HG03469 (cell line): ENCODE data around the gene C1orf167.

Experiments used
- ATAC-seq: cut with Tn5 transposase; IDR thresholded peaks from one replicate; pipeline ENCODE4 v1.9.1; 2021; ENCODE audit warnings: mild to moderate bottlenecking, moderate library complexity, moderate number of reproducible peaks; ENCODE audit not compliant: unreplicated experiment

The C1orf167 gene

DNA sequence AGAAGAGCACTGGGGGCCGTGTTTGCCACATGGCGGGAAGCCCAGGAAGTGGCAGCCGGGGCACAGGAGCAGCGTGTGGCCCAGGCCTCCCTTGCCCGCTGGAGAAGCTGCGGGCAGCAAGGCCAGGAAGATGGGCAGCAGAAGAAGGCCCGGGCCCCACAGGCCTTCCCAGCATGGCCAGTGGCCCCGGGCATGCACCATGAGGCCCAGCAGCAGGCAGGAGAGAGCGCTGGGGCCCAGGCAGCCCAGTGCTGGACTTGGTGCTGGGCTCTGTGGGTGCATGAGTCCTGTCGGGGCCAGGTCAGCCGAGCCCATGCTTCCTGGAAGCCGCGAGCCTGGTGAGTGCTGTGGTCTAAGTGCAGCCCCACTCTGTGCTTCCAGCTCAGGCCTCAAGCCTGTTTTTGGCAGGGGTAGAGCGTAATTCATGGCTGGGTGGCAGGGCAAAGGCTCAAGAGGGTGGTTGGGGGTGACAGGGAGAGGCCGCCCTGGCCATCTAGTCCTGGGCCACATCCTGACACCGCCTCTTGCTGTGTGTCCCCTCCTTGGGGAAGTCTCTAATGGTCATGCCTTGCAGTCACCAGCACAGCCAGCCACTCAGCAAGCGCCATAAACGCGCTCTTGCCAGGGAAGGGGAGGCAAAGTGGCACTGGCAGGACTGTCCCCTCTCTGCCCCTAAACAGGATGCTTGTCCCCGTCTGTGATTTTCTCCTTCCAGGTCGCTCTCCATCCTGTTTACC, 22.4 kb downstream of the C1orf167 start:
- no peak for ATAC-seq

DNA sequence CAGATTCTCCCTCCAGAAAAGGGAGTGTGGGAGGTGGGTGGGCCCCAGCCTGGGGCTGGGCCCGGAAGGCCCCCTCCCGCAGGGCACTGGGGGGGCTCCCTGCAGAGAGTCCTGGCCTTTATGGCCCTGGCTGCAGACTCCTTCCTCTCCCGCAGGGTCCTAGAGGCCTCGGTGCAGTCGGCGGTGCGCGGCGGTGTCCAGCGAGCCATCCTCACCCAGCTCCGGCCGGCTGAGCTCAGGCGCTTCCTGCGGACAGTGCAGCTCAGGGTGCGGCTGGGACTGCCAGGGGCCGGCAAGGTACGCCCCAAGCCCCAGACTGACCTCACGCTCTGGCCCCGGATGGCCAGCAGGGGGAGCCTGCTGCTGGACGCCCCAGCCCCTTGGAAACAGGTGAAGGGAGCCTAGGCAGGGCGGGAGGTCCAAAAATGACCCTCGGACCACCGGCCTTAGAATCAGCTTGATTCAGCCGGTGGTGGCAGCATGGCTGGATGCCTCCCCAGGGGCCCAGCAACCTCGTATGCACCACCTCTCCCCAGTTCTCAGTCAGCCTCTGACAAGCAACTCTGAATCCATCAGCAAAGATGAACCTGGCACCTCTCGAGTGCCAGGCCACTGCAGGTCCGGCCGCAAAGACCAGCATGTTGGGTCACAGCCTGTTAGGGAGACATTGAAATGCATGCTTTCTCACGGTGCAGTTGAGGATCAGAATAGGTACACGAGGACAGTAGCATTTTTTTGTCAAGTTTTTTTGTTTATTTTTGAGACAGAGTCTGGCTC, 23.2 kb downstream of the C1orf167 start:
- ATAC-seq, result no peak

DNA sequence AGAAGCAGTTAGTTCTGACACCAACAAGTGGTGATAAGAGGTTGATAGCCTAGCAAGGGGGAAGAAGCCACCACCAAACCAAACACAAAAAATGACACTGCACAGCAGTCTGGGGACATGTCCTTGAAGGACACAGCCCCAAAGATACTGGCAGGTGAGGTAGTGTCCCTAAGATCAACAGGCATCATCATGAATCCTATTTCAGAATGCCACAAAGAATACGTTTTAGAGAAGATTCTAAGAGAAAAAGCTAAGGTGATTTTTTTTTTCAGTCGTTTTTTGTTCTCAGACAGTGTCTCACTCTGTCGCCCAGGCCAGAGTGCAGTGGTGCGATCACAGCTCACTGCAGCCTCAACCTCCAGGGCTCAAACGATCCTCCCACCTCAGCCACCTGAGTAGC, 24.2 kb downstream of the C1orf167 start:
- ATAC-seq, result no peak

DNA sequence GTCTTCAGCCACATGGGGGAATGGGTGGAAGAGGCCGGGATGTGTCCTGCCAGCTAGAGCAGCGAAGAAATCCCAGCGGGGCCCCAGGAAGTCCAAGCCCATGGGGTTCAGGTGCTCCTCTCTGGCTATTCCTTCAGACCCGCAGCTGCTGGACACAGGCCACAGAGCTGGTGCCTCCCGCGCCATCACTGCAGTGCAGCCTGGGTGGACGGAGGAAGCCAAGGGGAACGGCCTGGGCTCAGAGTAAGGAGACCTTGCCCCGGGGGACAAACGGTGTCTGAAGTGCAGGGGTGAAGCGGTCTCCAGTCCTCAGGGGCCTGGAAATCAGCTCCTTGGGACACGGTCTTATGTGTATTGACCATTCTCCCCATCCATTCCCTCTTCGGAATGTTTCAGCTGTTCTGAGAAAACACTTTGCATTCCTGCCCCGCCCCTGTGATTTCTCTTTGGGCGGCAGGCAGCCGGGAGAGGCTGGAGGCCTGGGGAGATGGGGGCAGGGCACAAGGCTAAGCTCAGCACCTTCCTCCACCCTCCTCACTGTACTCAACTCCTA, 25.3 kb downstream of the C1orf167 start:
- no peak for ATAC-seq

DNA sequence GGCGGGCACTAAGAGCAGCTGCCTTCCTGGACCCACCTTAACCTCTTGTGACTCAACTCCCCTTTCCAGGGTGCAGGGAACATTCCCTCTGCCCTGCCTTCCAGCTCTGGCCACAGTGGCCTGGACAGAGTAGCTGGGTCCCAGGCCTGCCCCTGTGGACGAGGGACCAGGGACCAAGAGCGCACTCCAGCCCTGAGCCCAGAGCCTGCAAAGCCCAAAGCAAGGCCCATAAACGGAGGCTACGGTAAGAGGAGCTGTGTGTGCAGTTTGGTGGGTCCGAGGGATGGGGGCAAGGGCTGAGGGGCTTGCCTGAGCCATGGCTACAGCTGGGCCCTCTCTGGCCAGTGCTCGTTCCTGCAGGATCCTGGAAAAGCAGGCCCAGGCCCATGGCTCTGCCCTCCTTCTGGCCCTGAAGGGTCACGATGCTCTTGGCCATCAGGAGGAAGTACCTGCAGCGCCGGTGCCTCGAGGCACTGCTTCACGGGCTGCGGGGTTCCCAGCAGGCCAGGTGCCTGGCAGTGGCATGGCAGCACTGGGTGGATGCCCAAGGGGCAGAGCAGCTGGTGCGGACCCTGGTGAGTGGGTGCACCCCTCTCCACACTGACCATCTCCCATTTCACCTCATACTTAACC, 25.9 kb downstream of the C1orf167 start:
- ATAC-seq, result no peak

DNA sequence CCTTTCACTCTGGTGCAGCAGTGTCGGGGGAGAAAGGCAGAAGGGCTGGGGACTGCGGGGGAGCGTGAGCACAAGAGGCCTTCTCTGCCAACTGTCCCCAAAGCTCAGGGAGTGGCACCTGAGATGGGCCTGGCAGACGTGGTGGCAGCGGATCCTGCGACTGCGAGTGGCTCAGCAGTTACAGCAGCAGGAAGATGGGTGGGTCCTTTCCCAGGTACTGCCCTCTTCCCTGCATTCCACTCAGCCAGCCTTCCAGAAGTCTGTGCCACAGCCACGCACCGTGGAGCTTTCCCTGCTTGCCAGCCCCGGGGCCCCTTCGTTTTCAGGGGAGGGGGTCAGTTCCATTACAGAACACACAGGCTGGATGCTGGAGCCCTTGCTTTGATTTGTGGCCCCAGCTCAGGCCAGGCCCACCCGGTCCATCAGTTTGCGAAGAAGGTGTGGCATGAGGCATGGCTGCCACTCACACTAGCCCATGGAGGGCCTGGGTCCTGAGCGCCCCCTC, 26.6 kb downstream of the C1orf167 start:
- no peak for ATAC-seq

DNA sequence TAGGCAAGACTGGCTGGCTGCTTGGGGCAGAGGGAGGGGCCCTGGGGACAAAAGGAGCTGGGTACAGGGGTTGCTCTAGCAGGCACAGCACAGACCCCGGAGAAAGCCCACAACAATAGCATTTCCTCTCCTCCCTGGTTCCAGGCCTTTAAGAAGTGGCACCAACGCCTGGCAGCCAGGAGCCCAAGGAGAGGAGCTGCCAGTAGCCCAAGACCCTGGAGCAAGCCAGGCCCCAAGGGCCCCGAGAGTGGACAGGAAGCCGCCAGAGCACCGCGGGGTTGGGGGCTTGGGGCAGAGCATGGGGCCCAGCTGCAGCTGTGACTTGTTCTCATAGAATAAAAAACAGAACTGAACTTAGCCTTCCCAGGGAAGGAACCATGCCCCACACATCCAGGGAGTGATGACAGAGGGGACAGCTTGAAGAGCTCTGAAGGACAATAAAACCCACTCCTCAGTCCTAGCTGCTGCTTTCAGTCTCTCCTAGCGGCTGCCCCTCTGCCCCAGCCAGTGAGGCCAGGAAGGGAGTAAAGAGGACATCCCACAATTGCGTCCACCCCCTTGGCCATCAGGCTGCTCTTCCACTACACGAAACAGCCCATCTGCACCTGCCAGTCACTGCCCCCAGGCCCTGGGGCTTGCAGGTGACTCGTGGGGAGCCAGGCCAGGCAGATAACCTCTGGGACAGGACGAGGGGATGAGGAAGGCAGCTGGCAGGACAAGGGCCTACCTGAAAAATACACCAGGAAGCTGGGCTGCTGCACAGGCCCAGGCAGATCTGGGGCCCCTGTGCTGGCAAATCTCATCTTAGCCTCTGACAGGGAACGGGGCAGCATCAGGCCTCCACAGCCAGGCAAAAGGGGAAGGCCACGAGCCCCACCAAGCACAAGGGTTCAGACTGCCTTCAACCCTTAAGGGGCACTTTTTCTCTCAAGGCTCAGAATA, 27.4 kb downstream of the C1orf167 start:
- ATAC-seq, result no peak

DNA sequence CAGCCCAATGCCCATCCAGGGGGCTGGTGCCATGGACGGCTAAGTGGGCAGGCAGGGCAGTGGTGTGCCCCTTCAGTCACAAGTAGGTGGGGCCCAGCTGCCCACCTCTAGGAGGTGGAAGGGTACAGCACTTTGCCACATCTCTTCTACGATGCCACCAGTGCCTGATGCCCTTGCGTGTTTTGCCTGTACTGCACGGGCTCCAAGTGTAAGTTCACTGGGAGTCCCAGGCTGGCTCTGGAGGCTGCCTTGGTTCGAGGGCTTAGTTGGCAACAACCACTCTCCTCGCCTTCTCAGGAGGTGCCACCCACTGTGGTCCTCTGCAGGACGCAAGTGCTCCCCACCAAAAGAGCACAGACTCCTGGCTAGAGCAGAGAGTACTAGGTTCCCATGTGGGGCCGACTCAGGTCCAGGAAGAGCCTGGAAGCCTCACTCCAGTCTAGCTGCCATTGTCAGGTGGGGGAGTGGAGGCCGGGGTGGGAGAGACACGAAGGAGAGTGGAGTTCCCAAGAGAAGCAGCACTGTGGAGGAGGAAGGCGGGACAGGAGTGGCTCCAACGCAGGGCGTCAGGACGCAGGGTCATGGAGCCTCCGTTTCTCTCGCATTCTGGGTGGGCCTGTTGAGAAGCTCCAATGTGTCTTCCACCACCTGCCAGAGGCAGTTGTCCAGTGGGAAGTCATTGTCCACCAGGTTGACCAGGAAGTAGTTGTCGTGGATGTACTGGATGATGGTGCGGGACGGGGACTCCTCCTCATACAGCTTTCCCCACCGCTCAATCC, 28.3 kb downstream of the C1orf167 start:
- no peak for ATAC-seq

DNA sequence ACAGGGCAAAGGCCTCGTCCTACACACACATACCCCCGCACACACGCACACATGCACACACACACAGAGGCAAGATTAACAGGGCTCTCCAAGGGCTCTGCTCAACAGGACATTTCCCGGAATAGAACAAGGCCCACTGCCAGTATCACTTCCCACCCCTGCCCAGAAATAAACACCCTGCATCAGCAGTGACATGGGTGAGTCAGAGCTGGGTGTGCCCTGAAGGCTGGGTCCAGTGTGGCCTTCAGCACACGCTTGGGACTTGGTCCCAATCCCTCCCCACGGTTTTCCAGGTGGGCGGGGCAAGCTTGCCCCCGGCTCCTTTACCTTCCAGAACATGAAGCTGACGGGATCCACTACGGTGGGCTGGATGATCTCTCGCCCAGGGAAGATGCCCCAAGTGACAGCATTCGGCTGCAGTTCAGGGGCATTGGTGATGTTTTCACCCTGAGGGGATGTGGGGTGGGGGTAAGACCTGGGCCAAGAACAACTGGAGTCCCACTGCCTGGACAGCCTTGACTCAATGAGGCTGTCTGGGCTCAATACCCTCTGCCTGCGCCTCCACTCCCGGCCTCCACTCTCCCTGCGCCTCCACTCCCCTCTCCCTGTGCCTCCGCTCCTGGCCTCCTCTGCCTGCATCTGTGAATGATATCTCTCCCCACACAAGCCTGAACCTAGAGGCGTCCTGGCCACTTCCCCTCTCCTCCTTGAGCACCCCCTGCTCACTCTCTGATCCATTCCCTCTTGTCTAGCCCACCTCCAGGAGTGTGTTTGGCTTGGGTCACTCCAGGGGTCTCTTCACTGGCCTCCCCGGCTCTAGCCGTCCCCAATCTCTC, 29.1 kb downstream of the C1orf167 start:
- ATAC-seq, result no peak

DNA sequence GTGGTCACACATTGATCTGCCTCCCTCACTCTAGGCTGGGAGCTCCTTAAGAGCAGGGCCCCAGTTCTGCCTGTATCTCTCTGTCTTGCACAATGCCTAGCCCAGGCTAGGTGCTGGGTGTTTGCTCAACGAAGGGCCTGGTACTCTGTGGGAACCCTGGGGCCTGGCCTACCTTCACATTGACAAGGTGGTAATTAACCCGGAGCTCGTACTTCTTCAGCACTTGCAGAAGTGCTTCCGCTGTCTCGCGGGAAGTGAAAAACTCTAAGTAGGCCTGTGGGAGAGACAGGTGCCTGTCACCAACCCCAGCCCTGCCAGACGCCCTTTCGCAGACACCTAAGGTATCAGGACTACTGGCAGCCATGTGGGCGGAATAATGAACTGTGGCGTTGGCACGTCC, 30.1 kb downstream of the C1orf167 start:
- ATAC-seq, result no peak

DNA sequence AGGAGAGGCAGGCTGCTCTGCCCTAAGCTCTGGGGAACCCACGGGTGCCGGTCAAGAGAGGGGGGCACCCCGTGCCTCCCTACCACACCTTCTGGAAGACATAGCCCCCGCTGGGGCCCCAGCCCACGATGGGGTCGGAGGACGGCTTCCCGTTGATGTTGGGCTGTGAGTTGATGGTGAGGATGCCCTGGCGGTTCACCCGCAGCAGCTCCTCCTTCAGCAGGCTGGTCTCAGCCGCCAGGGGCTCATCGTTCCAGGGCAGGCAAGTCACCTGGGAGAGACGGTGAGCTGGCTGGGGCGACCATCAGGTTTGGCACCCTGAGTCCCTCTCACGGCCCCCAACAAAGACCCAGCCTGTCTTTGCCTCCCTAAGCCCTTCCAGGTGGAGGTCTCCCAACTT, 31.8 kb downstream of the C1orf167 start:
- no peak for ATAC-seq

DNA sequence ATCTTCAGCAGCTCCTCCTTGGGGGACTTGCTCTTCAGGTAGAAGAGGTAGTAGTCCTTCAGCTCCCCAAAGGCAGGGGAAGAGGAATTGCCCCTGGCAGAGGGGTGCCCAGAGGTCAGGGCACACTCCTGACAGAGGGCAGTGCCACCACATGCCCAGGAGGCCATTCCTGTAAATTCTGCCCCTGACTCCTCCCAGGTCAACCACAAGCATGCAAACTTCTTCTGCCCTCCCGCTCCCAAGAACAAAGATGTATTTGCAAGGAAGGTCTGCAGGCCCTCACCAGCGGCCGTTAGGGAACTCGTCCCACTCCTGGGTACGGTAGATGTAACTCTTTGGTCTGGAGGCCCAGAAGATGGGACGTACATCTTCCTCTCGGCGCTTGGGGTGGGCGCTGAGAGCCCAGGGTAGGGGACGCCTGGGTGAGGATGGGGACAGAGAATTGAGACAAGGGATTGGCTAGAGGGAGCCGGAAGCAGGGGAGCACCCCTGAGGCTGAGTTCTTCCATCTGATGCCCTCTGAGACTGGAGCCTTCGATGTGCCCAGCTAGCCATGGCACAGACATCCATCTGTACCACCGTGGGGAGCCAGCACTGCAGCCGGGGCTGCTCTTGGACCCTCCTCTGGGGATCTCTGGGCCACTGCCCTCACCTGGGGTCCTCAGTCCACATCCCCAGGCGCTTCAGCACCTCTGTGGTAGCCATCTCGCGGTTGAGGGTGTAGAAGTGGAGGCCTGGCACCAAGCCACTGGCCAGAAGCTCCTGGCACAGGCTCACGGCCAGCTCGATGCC, 32.6 kb downstream of the C1orf167 start:
- no peak for ATAC-seq

DNA sequence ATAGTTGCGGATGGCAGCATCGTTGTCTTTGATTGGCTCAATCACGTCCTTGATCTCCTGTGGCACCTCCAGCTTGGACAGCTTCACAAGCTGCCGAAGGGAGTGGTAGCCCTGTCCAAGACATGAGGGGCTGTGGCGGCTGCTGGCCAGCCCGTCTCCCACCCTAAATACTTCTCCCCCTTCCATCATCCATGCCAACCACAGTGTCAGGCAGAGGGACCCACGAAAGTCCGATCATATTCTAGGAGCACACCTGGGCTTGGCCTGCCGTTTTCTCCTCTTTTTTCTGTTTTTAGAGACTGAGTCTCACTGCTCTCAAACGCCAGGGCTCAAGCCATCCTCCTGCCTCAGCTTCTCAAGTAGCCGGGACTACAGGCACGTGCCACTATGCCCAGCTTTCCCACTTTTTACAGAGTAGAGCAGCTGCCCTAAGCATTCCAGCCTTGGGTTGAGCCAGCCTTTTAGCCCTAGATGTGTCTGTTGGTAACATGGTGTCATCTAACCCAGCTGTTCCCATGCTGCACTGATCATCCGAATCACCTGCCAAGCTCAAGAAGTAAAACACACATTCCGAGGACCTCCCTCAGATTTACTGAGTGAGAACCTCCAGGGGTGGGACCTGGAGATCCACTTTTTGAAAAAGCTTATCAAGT, 33.4 kb downstream of the C1orf167 start:
- no peak for ATAC-seq

DNA sequence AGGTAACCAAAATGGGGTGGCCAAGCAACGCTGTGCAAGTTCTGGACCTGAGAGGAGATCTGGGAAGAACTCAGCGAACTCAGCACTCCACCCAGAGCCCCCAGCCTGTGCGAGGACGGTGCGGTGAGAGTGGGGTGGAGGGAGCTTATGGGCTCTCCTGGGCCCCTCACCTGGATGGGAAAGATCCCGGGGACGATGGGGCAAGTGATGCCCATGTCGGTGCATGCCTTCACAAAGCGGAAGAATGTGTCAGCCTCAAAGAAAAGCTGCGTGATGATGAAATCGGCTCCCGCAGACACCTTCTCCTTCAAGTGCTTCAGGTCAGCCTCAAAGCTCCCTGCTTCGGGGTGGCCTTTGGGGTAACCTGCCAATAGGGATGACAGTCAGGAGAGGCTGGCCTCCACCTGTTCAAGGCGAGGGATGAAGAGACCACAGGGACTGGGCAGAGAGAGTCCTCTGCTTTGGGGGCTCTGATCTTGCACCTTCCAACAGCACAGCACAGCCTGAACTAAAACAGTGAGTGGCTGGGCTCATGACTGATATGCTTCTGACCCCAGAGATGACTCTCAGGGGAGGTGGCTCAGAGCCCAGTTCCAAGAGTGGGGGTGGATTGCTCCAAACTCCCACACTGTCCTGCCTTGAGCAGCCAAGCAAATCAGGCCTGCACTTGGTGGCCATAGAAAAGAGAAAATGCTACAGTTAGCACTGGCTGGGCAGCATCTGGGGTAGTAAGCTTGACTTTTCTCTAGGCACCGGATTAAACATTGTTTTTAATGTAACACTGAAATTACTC, 34.2 kb downstream of the C1orf167 start:
- no peak for ATAC-seq

DNA sequence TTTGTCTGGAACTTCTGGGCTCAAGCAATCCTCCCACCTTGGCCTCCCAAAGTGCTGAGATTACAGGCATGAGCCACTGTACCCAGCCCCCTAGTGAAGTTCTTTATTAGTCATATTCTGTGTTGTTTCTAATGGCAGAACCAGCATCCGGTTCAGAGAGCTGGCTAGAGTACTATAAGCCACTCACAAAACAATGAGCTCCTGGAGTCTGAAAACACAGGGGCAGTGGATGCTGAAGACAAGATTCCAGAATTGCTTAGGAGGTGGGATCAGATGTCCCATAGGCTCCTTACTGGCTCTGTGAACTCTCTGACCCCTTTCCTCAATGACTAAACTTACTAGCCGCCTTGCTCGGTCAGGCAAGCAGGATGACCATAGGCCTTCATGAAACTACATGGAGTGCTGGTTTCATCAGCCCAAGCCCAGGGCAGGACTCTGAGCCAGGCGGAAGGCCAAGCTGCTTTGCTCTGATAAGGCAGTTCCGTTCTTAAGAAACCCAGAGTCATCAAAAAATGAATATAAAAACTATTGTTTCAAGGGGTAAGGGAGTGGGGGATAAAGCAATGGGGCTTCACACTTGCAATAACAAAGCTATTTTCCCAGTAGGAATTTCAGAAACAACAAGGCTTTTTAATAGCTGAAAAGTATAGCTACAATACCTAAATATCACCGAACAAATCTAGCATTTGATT, 35.7 kb downstream of the C1orf167 start:
- no peak for ATAC-seq

DNA sequence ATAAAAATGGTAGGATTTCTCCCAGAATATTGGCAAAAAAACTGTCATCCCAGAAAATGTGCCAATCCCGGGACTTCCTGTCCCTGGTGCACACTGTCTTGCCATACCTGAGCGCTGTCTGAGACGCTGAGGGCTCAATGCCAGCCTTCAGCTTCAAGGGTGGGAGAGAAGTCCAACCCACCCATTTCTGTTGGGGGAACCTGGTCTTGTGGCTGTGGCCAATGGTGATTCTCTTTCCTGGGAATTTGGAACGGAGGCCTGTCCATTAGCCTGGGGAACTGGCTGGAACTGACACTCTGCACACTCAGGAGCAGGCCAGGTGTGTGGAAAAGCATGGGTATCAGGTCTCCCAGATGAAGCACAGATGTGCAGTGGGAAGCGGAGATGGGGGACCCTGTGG, 37.1 kb downstream of the C1orf167 start:
- no peak for ATAC-seq
